HUES6 (cell line): ENCODE data around the gene HPD.
A peak's percentile ranks its signal among the peaks of the same experiment; 100 is the strongest.

ENCODE experiments used
- H3K27ac ChIP-seq: 2 replicates; pipeline ENCODE4 v1.7.0; 2013; ENCODE audit warnings: low read depth, mild to moderate bottlenecking, low read length, inconsistent platforms
- H3K27me3 ChIP-seq: 2 replicates; pipeline ENCODE4 v1.6.1; 2013; ENCODE audit warnings: low read length; ENCODE audit not compliant: control insufficient read depth, insufficient read depth
- H3K36me3 ChIP-seq: 2 replicates; pipeline ENCODE4 v1.6.1; 2013; ENCODE audit warnings: low read length; ENCODE audit not compliant: control insufficient read depth, insufficient read depth
- H3K4me1 ChIP-seq: 2 replicates; pipeline ENCODE4 v1.6.1; 2013; ENCODE audit warnings: low read length; ENCODE audit not compliant: control insufficient read depth, insufficient read depth
- H3K4me3 ChIP-seq: 2 replicates; pipeline ENCODE4 v1.5.1; 2013; ENCODE audit warnings: low read depth, low read length
- H3K9ac ChIP-seq: one replicate; pipeline ENCODE4 v1.6.1; 2013; ENCODE audit warnings: mild to moderate bottlenecking, low read length
- H3K9me3 ChIP-seq: 2 replicates; pipeline ENCODE4 v1.6.1; 2013; ENCODE audit warnings: low read depth, low read length; ENCODE audit not compliant: control insufficient read depth, insufficient read depth

HPD gene

DNA sequence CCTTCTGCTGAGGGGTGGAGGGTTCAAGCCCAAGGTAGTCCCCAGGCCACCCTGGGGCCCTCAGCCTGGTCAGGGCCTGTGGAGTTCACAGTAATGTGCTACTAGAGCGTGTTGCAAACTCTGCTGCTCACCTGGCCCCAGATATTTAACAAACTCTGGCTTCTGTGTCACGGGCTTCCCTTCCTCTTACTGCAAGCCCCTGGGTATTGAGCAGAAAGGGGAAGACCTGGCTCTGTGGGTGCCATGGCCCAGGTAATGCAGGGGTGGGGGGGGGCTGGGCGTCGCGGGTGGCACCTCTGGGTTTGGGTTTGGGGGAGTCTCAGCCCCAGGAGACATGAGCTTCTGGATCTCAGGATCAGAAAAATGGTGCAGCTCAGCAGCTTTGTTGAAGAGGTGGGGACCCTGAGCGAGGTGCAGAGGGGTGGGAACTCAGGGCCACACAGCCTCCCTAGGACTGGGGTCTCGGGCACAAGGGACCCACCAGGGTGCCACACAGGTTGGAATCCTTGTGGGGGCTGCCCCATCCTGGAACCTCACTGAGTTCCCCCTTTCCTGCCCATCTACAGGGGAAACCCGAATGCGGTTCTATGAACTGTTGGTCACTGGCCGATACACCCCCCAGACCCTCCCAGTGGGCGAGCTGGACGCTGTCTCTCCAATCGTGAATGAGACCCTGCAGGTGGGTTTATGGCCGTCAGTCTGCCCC, 50.9 kb downstream of the HPD start:
- no peak overlapping the region for H3K27ac ChIP-seq
- H3K27me3 ChIP-seq: no peaks in the 10 kb centered on the region
- peaks cover 25% of the 10 kb centered on the region for H3K4me1 ChIP-seq
- H3K4me3 ChIP-seq: no peak overlapping the region
- H3K9me3 ChIP-seq: no peaks in the 10 kb centered on the region
- no peak overlapping the region for H3K9ac ChIP-seq
- H3K36me3 ChIP-seq: peaks cover 46% of the 10 kb centered on the region

DNA sequence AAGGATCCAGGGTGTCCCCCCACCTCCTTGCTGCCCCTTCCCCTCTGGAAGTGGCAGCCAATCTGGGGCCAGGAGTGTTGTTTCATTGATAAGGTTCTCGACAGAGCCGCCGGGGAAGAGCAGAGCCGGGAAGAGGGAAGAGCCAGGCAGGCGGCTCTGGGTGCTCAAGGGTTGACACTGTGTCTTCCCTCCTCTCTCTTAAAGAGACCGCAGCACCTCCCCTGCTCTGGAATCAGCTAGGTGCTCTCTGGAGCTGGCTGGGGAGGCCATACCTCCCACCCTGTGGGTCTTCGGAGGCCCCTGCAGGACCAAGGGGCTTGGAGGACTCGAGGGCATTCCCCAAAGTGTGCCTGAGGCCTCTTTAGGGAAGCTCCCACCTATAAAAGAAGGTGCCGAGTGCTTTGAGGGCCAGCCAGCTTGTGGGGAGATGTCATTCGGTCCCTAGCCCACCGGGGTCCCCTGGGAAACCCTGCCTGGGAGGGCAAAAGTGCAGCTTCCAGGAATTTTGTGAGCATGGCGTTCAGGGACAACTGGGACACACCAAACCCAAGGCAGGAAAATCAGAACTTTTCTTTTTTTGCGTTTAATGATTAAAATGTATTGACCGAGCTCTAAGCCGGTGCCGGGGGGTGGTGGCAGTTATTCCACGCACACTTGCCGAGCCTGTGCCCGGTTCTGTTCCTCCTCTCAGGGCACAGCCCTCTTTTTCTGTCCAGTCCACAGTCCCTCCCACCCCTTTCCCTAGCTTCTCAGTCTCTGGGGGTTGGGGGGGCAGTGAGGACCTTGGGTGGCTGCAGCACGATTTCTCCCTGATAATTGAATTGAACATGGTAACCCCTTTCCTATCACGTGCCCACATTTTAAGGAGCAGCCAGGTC, 51.9 kb downstream of the HPD start:
- Histone ChIP-seq H3K27me3 (no peaks in the 10 kb centered on the region), H3K4me3 (peak overlapping the region; percentile 74), H3K9ac (peak overlapping the region; percentile 62), H3K4me1 (peaks cover 25% of the 10 kb centered on the region), H3K27ac (no peak overlapping the region), H3K9me3 (no peaks in the 10 kb centered on the region), H3K36me3 (peaks cover 46% of the 10 kb centered on the region)

DNA sequence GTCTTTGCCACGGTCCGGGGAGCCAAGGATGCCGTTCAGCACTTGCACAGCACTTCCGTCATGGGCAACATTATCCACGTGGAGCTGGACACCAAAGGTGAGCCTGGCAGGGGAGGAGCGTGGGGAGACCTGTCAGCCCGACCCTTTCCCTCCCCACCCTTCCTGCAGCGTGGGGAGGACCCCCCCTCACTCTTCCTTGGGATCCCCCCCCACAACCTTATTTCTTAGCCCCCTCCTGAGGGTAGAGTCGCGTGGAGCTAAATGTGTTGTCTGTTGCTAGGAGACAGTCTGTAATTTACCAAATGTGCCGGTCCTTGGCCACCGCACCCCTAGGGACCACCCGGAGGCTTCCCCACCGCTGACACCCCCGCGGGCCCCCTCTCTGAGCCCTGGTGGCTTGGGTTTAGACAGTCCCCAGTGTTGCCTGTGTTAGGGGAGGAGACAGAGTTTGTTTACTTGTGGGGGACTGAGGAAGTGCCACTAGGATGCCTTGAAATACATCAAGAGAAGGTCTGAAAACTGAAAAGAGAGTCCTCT, 52.6 kb downstream of the HPD start:
- Histone ChIP-seq H3K4me1 (peaks cover 18% of the 10 kb centered on the region), H3K27ac (no peak overlapping the region), H3K36me3 (peaks cover 44% of the 10 kb centered on the region), H3K4me3 (peak overlapping the region; percentile 74), H3K27me3 (no peaks in the 10 kb centered on the region), H3K9ac (peak overlapping the region; percentile 62), H3K9me3 (no peaks in the 10 kb centered on the region)

DNA sequence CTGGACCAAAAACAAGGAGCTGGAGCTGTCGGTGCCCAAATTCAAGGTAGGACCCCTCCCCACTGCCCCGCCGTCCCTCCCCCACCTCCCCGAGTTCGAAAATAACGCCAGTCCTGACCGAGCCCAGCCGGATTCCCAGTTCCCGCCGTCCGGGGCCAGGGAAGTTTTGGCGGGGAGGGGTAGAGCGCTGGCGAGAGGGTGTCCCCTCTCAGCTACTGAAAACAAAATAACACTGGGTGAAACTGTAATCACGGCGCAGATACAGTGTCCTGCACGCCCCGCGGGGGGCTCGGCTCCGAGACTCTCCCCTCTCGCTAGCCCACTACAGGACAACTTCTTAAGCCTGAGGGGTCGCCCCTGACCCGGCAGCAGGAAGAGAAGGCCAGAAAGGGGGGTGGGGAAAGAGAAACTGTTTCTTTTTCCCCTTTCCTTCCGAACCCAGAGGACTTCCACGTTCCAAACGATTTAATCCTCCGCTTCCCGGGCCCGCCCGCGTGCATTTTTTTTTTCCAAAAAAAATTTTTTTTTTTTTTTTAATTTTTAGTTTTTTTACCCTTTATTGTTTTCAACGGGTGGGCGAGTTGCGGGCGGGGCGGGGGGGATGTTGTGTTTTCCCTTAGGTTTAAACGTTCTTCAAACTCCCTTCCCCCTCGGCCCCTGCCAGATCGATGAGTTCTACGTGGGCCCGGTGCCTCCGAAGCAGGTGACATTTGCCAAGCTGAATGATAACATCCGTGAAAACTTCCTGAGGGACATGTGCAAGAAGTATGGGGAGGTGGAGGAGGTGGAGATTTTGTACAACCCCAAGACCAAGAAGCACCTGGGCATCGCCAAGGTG, 53.3 kb downstream of the HPD start:
- Histone ChIP-seq H3K27me3 (no peaks in the 10 kb centered on the region), H3K9me3 (no peaks in the 10 kb centered on the region), H3K27ac (peak overlapping the region; percentile 45; the same call in 1 of the 2 replicates), H3K36me3 (peaks cover 37% of the 10 kb centered on the region), H3K9ac (peak overlapping the region; percentile 74), H3K4me3 (peak overlapping the region; percentile 74), H3K4me1 (peaks cover 14% of the 10 kb centered on the region)

DNA sequence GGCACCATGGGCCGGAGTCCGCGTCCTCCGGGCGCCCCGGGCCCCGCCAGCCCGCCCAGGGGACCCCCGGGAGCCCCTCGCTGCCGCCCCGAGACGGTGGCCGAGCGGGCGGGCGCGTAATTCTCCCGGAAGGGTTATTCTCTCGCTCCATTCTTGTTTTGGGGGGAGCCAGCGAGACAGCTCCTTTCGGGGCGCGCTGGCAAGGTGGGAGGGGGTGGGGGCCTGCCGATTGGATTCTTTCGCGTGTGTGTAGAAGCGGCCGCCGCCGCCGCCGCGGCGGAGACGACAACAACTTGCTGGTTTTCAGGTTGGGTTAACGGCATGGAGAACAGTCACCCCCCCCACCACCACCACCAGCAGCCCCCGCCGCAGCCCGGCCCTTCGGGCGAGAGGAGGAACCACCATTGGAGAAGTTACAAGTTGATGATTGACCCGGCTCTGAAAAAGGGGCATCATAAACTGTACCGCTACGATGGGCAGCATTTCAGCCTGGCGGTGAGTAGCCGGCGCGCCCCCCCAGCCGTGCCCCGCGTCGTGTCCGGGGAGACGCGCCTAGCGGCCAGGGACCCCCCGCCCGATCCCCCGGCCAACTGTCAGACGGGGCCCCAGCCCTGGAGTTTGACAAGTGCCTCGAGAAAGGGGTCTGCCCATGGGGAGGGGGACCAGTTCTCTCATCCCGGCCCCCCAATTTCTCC, 54.1 kb downstream of the HPD start:
- peak overlapping the region; percentile 45; the same call in 1 of the 2 replicates for H3K27ac ChIP-seq
- H3K9ac ChIP-seq: peak overlapping the region; percentile 74
- H3K4me1 ChIP-seq: peaks cover 14% of the 10 kb centered on the region
- H3K27me3 ChIP-seq: no peaks in the 10 kb centered on the region
- H3K36me3 ChIP-seq: peaks cover 29% of the 10 kb centered on the region
- no peaks in the 10 kb centered on the region for H3K9me3 ChIP-seq
- H3K4me3 ChIP-seq: peak overlapping the region; percentile 74

DNA sequence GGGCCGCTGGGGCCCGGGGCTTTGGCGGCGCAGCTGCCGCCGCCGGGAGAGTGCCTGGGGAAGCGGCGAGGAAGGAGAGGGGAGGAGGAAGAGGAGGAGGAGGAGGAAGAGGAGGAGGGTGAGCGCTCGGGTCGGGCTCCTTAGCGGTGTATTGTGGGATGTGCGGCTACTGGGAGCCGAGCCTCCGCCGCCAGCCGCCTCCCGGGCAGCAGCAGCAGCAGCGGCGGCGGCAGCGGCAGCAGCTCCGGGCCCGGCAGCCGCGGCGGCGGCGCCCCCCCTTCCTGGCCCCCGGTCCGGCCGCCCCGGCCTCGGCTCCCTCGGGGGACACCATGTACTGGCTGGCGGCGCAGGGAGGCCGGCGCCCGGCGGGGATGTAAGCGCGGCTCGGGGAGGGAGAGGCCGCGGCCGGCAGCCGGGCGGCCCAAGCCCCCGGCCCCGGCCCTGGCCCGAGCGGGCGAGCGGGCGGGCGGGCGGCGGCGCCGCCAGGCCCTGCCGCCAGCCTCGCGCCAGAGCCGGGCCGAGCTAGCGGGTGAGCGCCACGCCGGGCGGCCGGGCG, 54.7 kb downstream of the HPD start, which contains the start of gene SETD1B:
SETD1B (plus strand) TSS at position 149 of the 556 bp plus-strand sequence. CDS start 729 bp downstream, outside the sequence.
- peaks cover 28% of the 10 kb centered on the region for H3K36me3 ChIP-seq
- H3K9me3 ChIP-seq: no peaks in the 10 kb centered on the region
- H3K9ac ChIP-seq: peak within 1 kb of the TSS; percentile 100
- peak within 1 kb of the TSS; percentile 100 for H3K27ac ChIP-seq
- H3K27me3 ChIP-seq: no peaks in the 10 kb centered on the region
- H3K4me1 ChIP-seq: peaks cover 19% of the 10 kb centered on the region
- H3K4me3 ChIP-seq: peak within 1 kb of the TSS; percentile 74

DNA sequence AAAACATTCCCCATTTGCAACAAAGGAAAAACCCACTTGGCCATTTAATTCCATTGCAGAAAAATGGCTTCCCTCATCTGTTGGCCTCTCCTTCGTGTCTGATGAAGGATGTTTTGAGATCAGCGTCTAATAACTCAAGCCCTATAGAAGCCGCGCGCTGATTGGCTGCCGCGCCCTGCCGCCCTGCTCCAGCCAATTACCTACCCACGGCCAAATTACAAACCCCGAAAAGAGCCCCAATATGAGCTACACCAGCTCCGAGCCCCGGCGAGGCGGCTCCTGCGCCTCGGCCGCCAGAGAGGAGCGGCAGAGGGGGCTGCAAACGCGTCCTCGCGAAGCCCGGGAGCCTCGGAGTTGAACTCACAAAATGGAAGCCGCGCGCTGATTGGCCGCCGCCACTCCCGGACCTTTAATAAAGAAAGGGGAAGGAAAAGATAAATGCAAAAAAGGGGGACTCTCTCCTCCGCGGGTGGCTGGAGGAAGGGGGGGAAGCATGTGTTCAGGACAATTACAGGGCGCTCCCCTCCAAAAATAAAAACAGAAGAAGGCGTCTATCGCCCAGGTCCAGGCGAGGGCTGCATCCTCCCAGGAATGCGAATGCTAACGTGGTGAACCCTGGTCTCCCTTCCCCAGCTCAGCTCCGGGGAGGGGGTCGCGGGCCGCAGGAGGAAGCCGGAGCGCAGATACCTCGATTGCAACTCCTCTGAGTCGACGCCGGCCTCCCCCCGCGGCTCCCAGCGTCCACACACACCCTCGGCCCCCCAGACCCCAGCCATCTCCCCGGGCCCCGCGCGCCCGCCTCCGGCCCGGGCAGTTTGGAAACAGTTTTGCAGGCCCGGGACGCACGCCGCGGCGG, 55.6 kb downstream of the HPD start:
- peak overlapping the region; percentile 100 for H3K9ac ChIP-seq
- peak overlapping the region; percentile 100 for H3K27ac ChIP-seq
- H3K4me3 ChIP-seq: peak overlapping the region; percentile 74
- no peaks in the 10 kb centered on the region for H3K9me3 ChIP-seq
- peaks cover 28% of the 10 kb centered on the region for H3K36me3 ChIP-seq
- peaks cover 28% of the 10 kb centered on the region for H3K4me1 ChIP-seq
- H3K27me3 ChIP-seq: no peaks in the 10 kb centered on the region

DNA sequence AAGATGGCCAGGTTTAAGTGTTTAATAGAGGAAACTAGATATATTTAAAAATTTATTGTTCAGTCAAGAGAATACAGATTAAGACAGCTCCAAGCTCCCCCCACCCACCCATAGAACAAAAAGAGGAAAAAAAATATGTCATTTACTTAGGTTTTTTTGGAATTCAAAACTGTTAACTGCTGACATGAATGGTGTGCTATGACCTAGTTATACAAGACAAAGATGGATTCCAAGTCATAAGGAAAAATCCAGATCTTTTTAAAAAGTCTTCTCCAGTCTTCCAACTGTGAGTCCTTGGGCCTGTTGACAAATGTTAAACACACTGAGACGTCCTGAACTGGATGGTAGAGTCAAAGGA, 56.2 kb downstream of the HPD start:
- Histone ChIP-seq H3K36me3 (peaks cover 28% of the 10 kb centered on the region; the same call in 1 of the 2 replicates), H3K4me1 (peaks cover 34% of the 10 kb centered on the region), H3K27me3 (no peaks in the 10 kb centered on the region), H3K9me3 (no peaks in the 10 kb centered on the region), H3K27ac (peak overlapping the region; percentile 100), H3K4me3 (peak overlapping the region; percentile 74), H3K9ac (peak overlapping the region; percentile 100)

DNA sequence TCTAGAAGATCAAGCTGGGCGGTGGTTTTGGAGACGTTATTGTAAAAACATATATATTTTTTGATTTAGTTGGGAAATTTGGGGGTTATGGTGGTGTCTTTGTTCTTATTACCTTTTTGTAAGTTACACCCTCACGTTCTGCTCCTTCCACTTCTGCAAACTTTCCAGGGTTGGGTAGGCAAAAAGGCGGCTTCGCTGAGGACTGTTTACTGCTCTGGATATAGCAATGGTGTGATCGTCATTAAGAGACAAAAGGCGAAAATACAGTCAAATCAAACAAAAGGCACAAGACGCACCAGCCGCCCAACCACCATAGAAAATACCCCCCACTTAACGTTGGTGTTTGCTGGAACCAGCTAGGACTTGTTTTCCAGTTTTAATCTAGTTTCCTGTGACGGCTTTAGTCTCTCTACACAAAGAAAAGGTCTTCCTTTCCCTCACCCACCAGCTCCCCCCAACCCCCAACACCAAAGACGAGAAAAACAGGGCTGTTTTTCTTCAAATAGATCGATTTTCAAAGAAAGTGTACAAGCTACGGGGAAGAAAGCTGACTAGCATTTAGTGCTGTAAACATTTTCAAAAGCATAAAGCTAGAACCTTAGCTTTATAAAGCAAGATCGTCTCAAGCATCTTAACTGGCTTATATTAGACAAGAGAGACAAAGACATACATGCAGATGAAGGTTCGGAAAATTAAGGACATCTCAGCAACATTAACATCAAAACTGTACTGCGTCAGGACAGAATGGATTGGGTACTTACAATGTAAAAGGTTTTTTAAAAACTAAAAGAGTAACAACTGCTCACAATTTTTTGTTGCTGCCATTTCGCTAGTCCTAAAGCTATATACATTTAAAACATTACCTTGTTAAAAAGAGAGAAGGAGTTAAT, 56.8 kb downstream of the HPD start:
- H3K4me1 ChIP-seq: peaks cover 37% of the 10 kb centered on the region
- H3K9ac ChIP-seq: peak overlapping the region; percentile 100
- H3K4me3 ChIP-seq: peak overlapping the region; percentile 74
- peak overlapping the region; percentile 100 for H3K27ac ChIP-seq
- no peaks in the 10 kb centered on the region for H3K27me3 ChIP-seq
- H3K9me3 ChIP-seq: no peaks in the 10 kb centered on the region
- peaks cover 23% of the 10 kb centered on the region; the same call in 1 of the 2 replicates for H3K36me3 ChIP-seq
